Ovary (tissue), 3 donors: ENCODE measurements around the gene RAB29.

ENCODE experiments used
- CTCF ChIP-seq, 3 donors: fragments of 450-650 bp in 2 of 3; fragments of 200-600 bp in 1 of 3; IDR thresholded peaks; one replicate each; pipeline versions ENCODE4 v1.5.1 to v1.8.0; 2016 to 2022; ENCODE audit warnings: antibody characterized with exemption in 3 of 3, mild to moderate bottlenecking in 1 of 3
- EP300 ChIP-seq: sonication (generic); formaldehyde crosslinking; IDR thresholded peaks from one replicate; pipeline ENCODE4 v1.6.1; 2017; ENCODE audit warnings: antibody characterized with exemption
- donor health status: DM: no; HTN: no; CAD: no.

GRCh38 chr1:205746757-205747412 lies 28.4 kb downstream of the RAB29 start:
- no peak for TF ChIP-seq EP300
- no peak for TF ChIP-seq CTCF (IDR thresholded peaks at IDR 0.05)
